Lower lobe of right lung (tissue), 2 donors: Measurements from ENCODE around the gene ZNF436. TPM values are rescaled to one million over a fixed set of nuclear protein-coding genes. Genes with fewer than 3 reads are reported as not detected.
A peak's percentile ranks its signal among the peaks of the same experiment; 100 is the strongest.

ENCODE experiments used
- ATAC-seq, 2 donors: fragments of 200-7000 bp; cut with Tn5 transposase; one replicate each; pipeline ENCODE4 v1.9.1; 2020 to 2022; ENCODE audit warnings: mild to moderate bottlenecking in 2 of 2, moderate library complexity in 2 of 2
- DNase-seq: peaks from one replicate; pipeline ENCODE4 v3.0.0-alpha.2; 2020
- H3K27ac ChIP-seq: fragments of 200-600 bp; one replicate; pipeline ENCODE4 v1.8.0; 2022
- H3K27me3 ChIP-seq: fragments of 200-600 bp; one replicate; pipeline ENCODE4 v1.8.0; 2022; ENCODE audit warnings: low read depth
- H3K36me3 ChIP-seq: fragments of 200-600 bp; one replicate; pipeline ENCODE4 v1.8.0; 2022; ENCODE audit warnings: mild to moderate bottlenecking
- H3K4me1 ChIP-seq: fragments of 200-600 bp; one replicate; pipeline ENCODE4 v1.8.0; 2022
- H3K4me3 ChIP-seq: fragments of 200-600 bp; one replicate; pipeline ENCODE4 v1.8.0; 2022; ENCODE audit warnings: mild to moderate bottlenecking
- H3K9me3 ChIP-seq: fragments of 200-600 bp; one replicate; pipeline ENCODE4 v1.8.0; 2022
- CTCF ChIP-seq: fragments of 200-600 bp; IDR thresholded peaks from one replicate; pipeline ENCODE4 v1.8.0; 2022; ENCODE audit warnings: antibody characterized with exemption, mild to moderate bottlenecking
- intact Hi-C: fragments of 100-400 bp; cut with DNase I; formaldehyde crosslinking; loops from one replicate; pipeline ENCODE4 v1.11.0; 2022
- total RNA-seq: library from RNA; stranded (reverse); fragmentation: NEBNext Ultra II Directional; extraction: Animal tissue kit (Norgen Biotek cat#: 25700); gene quantifications from one replicate; pipeline ENCODE4 v1.2.1, GENCODE V29; 2021
- donor health status: DM: no; HTN: yes; CAD: no; lungs with severe emphysema.

ZNF436 gene
- total RNA-seq, 1 donor from 2014 or later = 11.6 TPM

GRCh38 chr1:23396380-23396779 lies 26.7 kb upstream of the ZNF436 start:
- H3K9me3 ChIP-seq = no peaks in the 10 kb centered on the region

GRCh38 chr1:23395849-23396248 lies 26.2 kb upstream of the ZNF436 start:
- H3K27ac ChIP-seq = peak overlapping the region; percentile 55
- H3K9me3 ChIP-seq = no peaks in the 10 kb centered on the region
- no peak overlapping the region for H3K4me3 ChIP-seq
- no peak for ATAC-seq
- H3K4me1 ChIP-seq = peaks cover 20% of the 10 kb centered on the region
- H3K27me3 ChIP-seq = no peaks in the 10 kb centered on the region
- peaks cover 26% of the 10 kb centered on the region for H3K36me3 ChIP-seq
- no peak for TF ChIP-seq CTCF
- DNase-seq = no peak
- intact Hi-C loops = no loop called here

More at GRCh38 chr1:23396380-23396779, 26.7 kb upstream of the ZNF436 start:
- ATAC-seq (no peak), DNase-seq (no peak)
- no peak for TF ChIP-seq CTCF
- no peaks in the 10 kb centered on the region for H3K27me3 ChIP-seq
- no peak overlapping the region for H3K4me3 ChIP-seq
- intact Hi-C loops = no loop called here
- H3K36me3 ChIP-seq = peaks cover 26% of the 10 kb centered on the region
- H3K4me1 ChIP-seq = peaks cover 21% of the 10 kb centered on the region
- H3K27ac ChIP-seq = no peak overlapping the region

DNA sequence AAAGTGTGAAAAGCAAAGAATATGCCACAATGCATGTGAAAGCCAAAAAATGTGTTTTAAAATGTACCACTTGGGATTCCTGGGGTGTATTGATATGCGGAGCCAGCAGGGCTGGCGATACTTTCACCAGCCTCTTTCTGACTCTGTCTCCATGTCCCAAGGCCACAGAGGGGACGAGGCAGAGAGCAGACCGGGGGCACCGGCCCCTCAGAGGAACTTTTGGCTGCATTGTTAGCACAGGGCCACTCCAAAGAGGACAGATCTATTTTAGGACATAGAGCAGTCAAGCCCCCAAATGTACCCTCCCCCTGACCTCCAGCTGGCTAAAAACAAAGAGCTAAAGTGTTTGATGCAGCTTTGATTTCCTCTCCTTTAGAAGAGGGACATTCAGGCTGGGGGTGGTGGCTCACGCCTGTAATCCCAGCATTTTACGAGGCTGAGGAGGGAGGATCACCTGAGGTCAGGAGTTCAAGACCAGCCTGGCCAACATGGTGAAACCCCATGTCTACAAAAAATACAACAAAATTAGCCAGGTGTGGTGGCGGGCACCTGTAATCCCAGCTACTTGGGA lies 25.6 kb upstream of the ZNF436 start:
- peak overlapping the region; percentile 55 for H3K27ac ChIP-seq

DNA sequence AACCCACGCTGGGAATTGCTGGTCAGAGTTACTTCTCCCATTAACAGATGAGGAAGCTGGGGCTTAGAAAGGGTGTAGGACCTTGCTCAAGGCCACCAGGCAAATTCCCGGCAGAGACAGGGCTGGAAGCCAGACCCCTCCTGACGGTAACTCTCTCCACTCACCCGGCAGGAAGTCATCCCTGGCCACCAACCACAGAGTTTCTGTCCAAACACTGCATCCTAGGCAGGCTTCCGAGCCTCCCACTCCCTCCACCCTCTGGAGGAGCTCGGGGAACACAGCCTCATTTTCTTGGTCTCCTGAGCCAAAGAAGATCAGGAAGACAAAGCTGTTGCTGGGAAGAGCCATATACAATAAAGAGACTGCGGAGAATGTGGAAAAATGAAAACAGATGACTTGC lies 25.0 kb upstream of the ZNF436 start:
- H3K27ac ChIP-seq = peak overlapping the region; percentile 55
- H3K4me3 ChIP-seq = no peak overlapping the region
- intact Hi-C loops = no loop called here
- DNase-seq (peak; percentile 52), ATAC-seq (peak; percentile 64 to 81)
- peaks cover 26% of the 10 kb centered on the region for H3K36me3 ChIP-seq
- H3K9me3 ChIP-seq = no peaks in the 10 kb centered on the region
- no peaks in the 10 kb centered on the region for H3K27me3 ChIP-seq
- no peak for TF ChIP-seq CTCF
- peaks cover 15% of the 10 kb centered on the region for H3K4me1 ChIP-seq

More for the DNA sequence above, 25.6 kb upstream of the ZNF436 start:
- peaks cover 15% of the 10 kb centered on the region for H3K4me1 ChIP-seq
- intact Hi-C loops = no loop called here
- no peak for TF ChIP-seq CTCF
- H3K9me3 ChIP-seq = no peaks in the 10 kb centered on the region
- no peak for ATAC-seq
- DNase-seq = no peak
- peaks cover 26% of the 10 kb centered on the region for H3K36me3 ChIP-seq
- no peaks in the 10 kb centered on the region for H3K27me3 ChIP-seq
- no peak overlapping the region for H3K4me3 ChIP-seq

DNA sequence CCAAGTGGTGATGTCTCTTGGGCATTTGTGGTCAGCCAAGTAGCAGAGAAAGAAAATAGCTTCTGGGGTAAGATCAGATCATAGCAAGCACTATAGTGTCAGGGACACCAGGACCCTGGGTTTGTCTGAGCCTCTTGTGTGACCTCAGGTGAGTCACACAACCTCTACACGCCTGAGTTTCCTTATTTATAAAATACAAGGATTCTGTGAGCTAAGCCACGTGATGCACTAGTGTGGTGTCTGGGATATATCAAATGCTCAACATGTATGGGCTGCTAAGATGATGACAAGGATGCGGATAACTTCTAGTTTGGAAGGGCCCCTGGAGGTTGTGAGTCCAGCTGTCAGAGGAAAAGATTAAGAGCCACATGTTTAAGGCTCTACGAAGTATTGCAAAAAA lies 24.5 kb upstream of the ZNF436 start:
- no peak for ATAC-seq
- no peak for TF ChIP-seq CTCF
- H3K9me3 ChIP-seq = no peaks in the 10 kb centered on the region
- no peak for DNase-seq
- H3K4me3 ChIP-seq = no peak overlapping the region
- H3K4me1 ChIP-seq = peaks cover 15% of the 10 kb centered on the region
- H3K36me3 ChIP-seq = peaks cover 26% of the 10 kb centered on the region
- no peaks in the 10 kb centered on the region for H3K27me3 ChIP-seq
- H3K27ac ChIP-seq = peak overlapping the region; percentile 55
- intact Hi-C loops = no loop called here
